Neural cell (in vitro differentiated cells): ENCODE results near the gene CEP55. TPM values are rescaled to one million over a fixed set of nuclear protein-coding genes. Genes with fewer than 3 reads are reported as not detected.

ENCODE experiments used
- H2AFZ ChIP-seq: fragments of 200-600, 300-800 bp; sonication (generic), shearing (Covaris generic); 2 replicates; pipeline ENCODE4 v1.6.0; 2014; ENCODE audit warnings: low read depth, mild to moderate bottlenecking, antibody characterized with exemption, low read length, moderate library complexity
- H3F3A ChIP-seq: fragments of 200-600 bp; shearing (Covaris generic); 2 replicates; pipeline ENCODE4 v1.6.1; 2016; ENCODE audit warnings: mild to moderate bottlenecking, moderate library complexity, mixed read lengths, antibody characterized with exemption, low read length; ENCODE audit not compliant: insufficient read depth, poor library complexity, severe bottlenecking
- H3K27ac ChIP-seq: fragments of 200-600, 300-800 bp; sonication (generic), shearing (Covaris generic); 2 replicates; pipeline ENCODE4 v1.5.1; 2014; ENCODE audit warnings: mild to moderate bottlenecking, low read length, moderate library complexity
- H3K27me3 ChIP-seq: fragments of 300-800, 200-600 bp; sonication (generic), shearing (Covaris generic); 2 replicates; pipeline ENCODE4 v1.6.0; 2014; ENCODE audit warnings: mild to moderate bottlenecking, low read depth, low read length, moderate library complexity; ENCODE audit not compliant: insufficient read depth
- H3K36me3 ChIP-seq: fragments of 300-800, 200-600 bp; sonication (generic), shearing (Covaris generic); 2 replicates; pipeline ENCODE4 v1.5.1; 2014; ENCODE audit warnings: mild to moderate bottlenecking, antibody characterized with exemption, low read length, moderate library complexity; ENCODE audit not compliant: insufficient read depth
- H3K4me2 ChIP-seq: fragments of 300-800, 200-600 bp; sonication (generic), shearing (Covaris generic); 2 replicates; pipeline ENCODE4 v1.6.0; 2014; ENCODE audit warnings: mild to moderate bottlenecking, low read length
- H3K4me3 ChIP-seq: fragments of 300-800, 200-600 bp; sonication (generic), shearing (Covaris generic); 2 replicates; pipeline ENCODE4 v1.5.1; 2014; ENCODE audit warnings: mild to moderate bottlenecking, low read length, moderate library complexity
- H3K79me2 ChIP-seq: fragments of 200-600 bp; shearing (Covaris generic); replicated peaks from 2 replicates; pipeline ENCODE4 v1.6.0; 2014; ENCODE audit warnings: mild to moderate bottlenecking, low read length, moderate library complexity; ENCODE audit not compliant: insufficient read depth
- H3K9ac ChIP-seq: fragments of 300-800, 200-600 bp; sonication (generic), shearing (Covaris generic); 2 replicates; pipeline ENCODE4 v1.6.1; 2016; ENCODE audit warnings: mild to moderate bottlenecking, low read length, mixed read lengths
- H3K9me2 ChIP-seq: fragments of 200-600 bp; shearing (Covaris generic); 2 replicates; pipeline ENCODE4 v1.6.1; 2016; ENCODE audit warnings: mild to moderate bottlenecking, low read length, mixed read lengths; ENCODE audit not compliant: insufficient read depth
- H3K9me3 ChIP-seq: fragments of 200-600, 300-800 bp; sonication (generic), shearing (Covaris generic); 2 replicates; pipeline ENCODE4 v1.6.1; 2016; ENCODE audit warnings: mild to moderate bottlenecking, mixed run types, low read length, moderate library complexity, mixed read lengths
- H4K20me1 ChIP-seq: fragments of 200-600 bp; shearing (Covaris generic); 2 replicates; pipeline ENCODE4 v1.6.1; 2016; ENCODE audit warnings: mild to moderate bottlenecking, mixed run types; ENCODE audit not compliant: insufficient read depth
- CTCF ChIP-seq: fragments of 450-650 bp; IDR thresholded peaks from 2 replicates; pipeline ENCODE4 v1.5.1; 2014; ENCODE audit warnings: antibody characterized with exemption, mild to moderate bottlenecking, moderate library complexity; ENCODE audit not compliant: poor library complexity, severe bottlenecking
- EP300 ChIP-seq: fragments of 450-650 bp; conservative IDR thresholded peaks from 2 replicates; pipeline ENCODE4 v1.6.1; 2014; ENCODE audit warnings: antibody characterized with exemption, mild to moderate bottlenecking, moderate library complexity; ENCODE audit not compliant: poor library complexity, severe bottlenecking
- EZH2 ChIP-seq: fragments of 200-600, 300-800 bp; shearing (Covaris generic), sonication (generic); IDR thresholded peaks from 2 replicates; pipeline ENCODE4 v1.6.1; 2014; ENCODE audit warnings: antibody characterized with exemption, low read length, borderline replicate concordance, mild to moderate bottlenecking; ENCODE audit not compliant: insufficient read depth, poor library complexity, severe bottlenecking
- MXI1 ChIP-seq: fragments of 450-650 bp; conservative IDR thresholded peaks from 2 replicates; pipeline ENCODE4 v1.6.1; 2014; ENCODE audit warnings: antibody characterized with exemption, mild to moderate bottlenecking; ENCODE audit not compliant: poor library complexity, severe bottlenecking
- POLR2AphosphoS5 ChIP-seq: IDR thresholded peaks from 2 replicates; pipeline ENCODE4 v1.6.1; 2012
- RAD21 ChIP-seq: fragments of 450-650 bp; conservative IDR thresholded peaks from 2 replicates; pipeline ENCODE4 v1.6.1; 2014; ENCODE audit warnings: antibody characterized with exemption, mild to moderate bottlenecking, moderate library complexity
- REST ChIP-seq: IDR thresholded peaks from 2 replicates; pipeline ENCODE4 v1.6.1; 2012; ENCODE audit warnings: borderline replicate concordance
- SMC3 ChIP-seq: fragments of 450-650 bp; conservative IDR thresholded peaks from 2 replicates; pipeline ENCODE4 v1.6.1; 2014; ENCODE audit warnings: antibody characterized with exemption, mild to moderate bottlenecking, moderate library complexity; ENCODE audit not compliant: poor library complexity
- TAF1 ChIP-seq: IDR thresholded peaks from 2 replicates; pipeline ENCODE4 v1.6.1; 2012; ENCODE audit warnings: low read depth
- polyA plus RNA-seq: library from polyadenylated mRNA; depleted of rRNA; stranded (reverse); fragments of >200 nt; gene quantifications from 2 replicates; pipeline ENCODE4 v1.2.3, GENCODE V29; 2014

CEP55 gene
- polyA plus RNA-seq, 1 donor from 2014 or later = 0.67 TPM

GRCh38 chr10:93513091-93513490 lies 16.7 kb downstream of the CEP55 start:
- Histone ChIP-seq H3K36me3 (no peaks in the 10 kb centered on the region), H3K27me3 (no peaks in the 10 kb centered on the region), H2AFZ (no peak overlapping the region), H3K79me2 (no peaks in the 10 kb centered on the region), H3K9me3 (no peaks in the 10 kb centered on the region), H3K4me2 (no peak overlapping the region), H4K20me1 (no peaks in the 10 kb centered on the region), H3K9me2 (no peaks in the 10 kb centered on the region), H3K4me3 (no peak overlapping the region), H3K27ac (no peak overlapping the region), H3F3A (no peaks in the 10 kb centered on the region), H3K9ac (no peak overlapping the region)
- TF ChIP-seq EP300 = no peak
- no peak for TF ChIP-seq CTCF
- no peak for TF ChIP-seq TAF1
- TF ChIP-seq EZH2 = no peak
- TF ChIP-seq RAD21 = no peak
- TF ChIP-seq MXI1 = no peak
- no peak for TF ChIP-seq POLR2AphosphoS5
- TF ChIP-seq REST = no peak

- H3K36me3 ChIP-seq = no peaks in the 10 kb centered on the region
- H3K9me3 ChIP-seq = no peaks in the 10 kb centered on the region
- H2AFZ ChIP-seq = no peak overlapping the region
- H3K79me2 ChIP-seq = no peaks in the 10 kb centered on the region
- H3F3A ChIP-seq = no peaks in the 10 kb centered on the region
- no peak overlapping the region for H3K9ac ChIP-seq
- H3K4me2 ChIP-seq = no peak overlapping the region
- H3K27me3 ChIP-seq = no peaks in the 10 kb centered on the region
- H3K27ac ChIP-seq = no peak overlapping the region
- TF ChIP-seq EP300 (no peak), MXI1 (no peak), POLR2AphosphoS5 (no peak), TAF1 (no peak), SMC3 (no peak), CTCF (no peak)
- no peaks in the 10 kb centered on the region for H3K9me2 ChIP-seq
- H3K4me3 ChIP-seq = no peak overlapping the region
- no peaks in the 10 kb centered on the region for H4K20me1 ChIP-seq
These were observed 18.1 kb downstream of the CEP55 start for GRCh38 chr10:93514521-93514920.
